Measurements from ENCODE around the gene FPGS.

DNA sequence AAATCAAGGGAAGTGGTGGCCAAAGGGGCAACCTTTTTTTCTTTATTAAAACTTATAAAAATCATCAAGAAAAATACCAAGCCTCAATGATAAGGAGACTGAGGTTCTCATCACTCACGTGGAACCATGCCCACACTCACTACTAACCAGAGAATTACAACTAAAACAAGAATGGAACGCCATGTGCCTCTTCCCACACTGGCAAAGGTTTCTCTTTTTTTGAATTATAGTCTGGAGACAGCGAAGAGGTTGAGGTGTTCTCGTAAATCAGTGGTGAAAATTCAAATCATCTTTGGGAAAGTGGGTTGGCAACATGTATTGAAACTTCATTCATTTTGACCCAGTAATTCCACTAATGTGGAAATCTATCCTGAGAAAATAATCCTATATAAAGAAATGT is 19.4 kb downstream of the FPGS start:
- TF ChIP-seq, protein P1, sequence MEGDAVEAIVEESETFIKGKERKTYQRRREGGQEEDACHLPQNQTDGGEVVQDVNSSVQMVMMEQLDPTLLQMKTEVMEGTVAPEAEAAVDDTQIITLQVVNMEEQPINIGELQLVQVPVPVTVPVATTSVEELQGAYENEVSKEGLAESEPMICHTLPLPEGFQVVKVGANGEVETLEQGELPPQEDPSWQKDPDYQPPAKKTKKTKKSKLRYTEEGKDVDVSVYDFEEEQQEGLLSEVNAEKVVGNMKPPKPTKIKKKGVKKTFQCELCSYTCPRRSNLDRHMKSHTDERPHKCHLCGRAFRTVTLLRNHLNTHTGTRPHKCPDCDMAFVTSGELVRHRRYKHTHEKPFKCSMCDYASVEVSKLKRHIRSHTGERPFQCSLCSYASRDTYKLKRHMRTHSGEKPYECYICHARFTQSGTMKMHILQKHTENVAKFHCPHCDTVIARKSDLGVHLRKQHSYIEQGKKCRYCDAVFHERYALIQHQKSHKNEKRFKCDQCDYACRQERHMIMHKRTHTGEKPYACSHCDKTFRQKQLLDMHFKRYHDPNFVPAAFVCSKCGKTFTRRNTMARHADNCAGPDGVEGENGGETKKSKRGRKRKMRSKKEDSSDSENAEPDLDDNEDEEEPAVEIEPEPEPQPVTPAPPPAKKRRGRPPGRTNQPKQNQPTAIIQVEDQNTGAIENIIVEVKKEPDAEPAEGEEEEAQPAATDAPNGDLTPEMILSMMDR (IDR thresholded peaks at IDR 0.05), result no peak
- TF ChIP-seq POLR2A (IDR thresholded peaks at IDR 0.05) (no peak), POLR2AphosphoS5 (IDR thresholded peaks at IDR 0.05) (no peak), EP300 (IDR thresholded peaks at IDR 0.05) (no peak)

Data from stomach (tissue), 4 donors.